Non-pigmented ciliary epithelial cell (primary cell): ENCODE data around the gene WLS.
"Not testable (repeated sequence)": the region's sequence is repeated elsewhere in the genome, so short reads cannot be mapped to it uniquely, and the experiment has no call there.

Experiments
- DNase-seq: peaks from one replicate; pipeline ENCODE4 v3.0.0-alpha.2; 2010; ENCODE audit warnings: low read depth

The WLS gene

DNA sequence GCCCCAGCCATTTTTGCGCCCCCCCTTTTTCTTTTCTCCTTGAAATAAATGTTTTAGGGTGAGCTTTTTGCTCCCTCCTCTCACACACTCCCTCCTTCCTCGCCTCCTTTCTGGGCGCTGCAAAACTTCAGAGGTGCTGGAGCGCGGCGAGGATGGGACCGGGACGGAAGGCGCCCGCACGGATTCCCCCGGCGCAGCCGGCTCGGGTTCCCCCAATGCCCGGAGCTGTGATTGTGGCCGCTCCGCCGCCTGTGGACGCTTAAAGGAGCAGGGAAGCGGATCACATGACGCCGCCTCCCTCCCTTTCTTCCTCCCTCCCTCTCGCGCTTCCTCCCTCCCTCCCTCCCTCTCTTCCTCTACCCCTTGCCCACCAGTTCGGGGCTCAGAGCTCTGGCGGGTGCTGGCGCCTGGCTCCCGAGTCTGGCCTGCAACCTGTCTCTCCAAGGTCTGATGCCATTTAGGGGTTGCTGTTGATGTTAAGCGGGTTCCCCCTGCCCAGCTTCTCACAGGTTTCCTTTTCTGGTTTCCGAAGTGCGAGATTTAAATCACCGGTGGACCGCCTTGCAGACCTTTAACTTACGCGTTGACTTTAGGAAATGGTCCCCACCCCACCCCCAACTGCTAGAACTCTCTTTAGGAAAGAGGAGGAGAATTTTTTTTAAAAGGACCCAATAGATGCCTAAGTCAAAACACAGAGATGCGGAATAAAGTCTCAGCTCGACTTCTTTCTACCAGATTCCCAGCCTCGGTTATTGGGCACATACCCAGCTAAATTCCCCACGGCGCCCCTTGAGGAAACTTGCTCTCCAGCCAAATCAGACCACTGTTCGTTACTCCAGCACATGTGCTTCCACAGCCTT, at the start of gene WLS:
TSS of gene WLS (minus strand) at position 235 of the 860 bp plus-strand sequence. CDS start at position 11, 224 bp downstream.
- DNase-seq: no peak

GRCh38 chr1:68280286-68280685, 48.0 kb upstream of the WLS start:
- DNase-seq: no peak

GRCh38 chr1:68279846-68280245, 47.5 kb upstream of the WLS start:
- DNase-seq: no peak

DNA sequence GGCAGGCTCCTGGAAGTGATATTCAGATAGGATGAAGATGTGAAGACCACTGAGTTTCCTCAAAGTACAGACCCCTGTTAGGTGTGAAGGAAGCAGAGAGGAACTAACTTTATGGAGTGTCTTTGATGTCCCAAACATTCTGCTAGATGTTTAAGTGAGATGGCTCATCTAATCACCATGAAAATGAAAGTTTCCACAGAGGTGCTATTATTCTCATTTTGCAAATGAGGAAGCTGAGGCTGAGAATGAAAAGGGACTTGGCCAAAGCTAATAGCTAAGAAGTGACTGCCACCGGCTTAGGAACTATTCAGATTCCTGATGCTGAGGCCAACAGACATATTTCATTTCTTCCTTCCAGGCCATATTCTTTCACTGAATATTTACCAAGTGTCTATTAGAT, 45.9 kb upstream of the WLS start:
- DNase-seq: no peak

DNA sequence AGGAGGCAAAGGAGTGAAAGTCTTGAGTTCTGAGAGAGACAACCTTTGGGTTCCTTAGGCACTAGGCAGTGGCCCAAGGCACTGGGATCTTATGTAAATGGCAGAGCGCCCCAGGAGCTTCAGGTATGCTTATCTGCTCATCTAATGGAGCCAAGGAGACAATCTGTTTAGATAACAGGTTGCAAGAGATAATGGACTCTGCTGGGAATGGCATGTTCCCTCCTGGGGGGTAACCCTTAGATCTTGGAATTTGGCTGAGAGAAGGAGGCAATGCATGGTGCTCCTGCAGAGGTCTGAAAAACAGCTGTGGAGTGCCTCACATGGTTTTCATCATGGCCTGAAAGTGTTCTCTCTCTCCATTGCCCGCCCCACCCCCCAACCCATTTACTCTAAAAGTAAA, 44.1 kb upstream of the WLS start:
- DNase-seq: no peak

DNA sequence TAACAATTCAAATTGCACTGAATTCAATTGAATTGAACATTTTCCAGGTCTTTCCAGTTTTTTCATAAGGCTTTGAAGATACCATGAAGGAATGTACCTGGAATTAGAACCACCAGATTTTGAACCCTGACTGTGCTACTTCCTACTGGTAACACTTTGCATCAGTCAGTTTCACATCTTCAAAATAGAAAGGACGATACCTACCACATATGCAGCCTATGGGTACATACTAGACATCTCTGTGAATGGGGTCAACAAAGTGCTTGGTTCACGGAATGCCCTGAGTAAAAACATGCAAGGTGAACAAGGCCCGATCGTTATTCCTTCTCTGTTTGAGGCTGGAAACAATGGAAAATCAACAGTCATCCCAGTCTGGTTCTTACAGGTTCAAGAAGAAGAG, 41.2 kb upstream of the WLS start:
- DNase-seq: no peak

- no peak for DNase-seq
Observed at GRCh38 chr1:68271596-68271995, 39.3 kb upstream of the WLS start.

DNA sequence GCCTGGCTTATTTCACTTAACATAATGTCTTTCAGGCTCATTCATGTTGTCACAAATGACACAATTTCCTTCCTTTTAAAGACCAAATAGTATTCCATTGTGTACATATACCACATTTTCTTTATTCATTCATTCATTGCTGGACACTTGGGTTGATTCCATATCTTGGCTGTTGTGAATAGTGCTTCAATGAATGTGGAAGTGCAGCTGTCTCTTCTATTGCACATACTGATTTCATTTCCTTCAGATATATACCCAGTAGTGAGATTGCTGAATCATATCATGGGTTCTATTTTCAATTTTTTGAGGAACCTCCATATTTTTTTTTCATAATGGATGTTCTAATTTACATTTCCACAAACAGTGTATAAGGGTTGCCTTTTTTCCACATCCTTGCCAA, 38.6 kb upstream of the WLS start:
- no peak for DNase-seq

DNA sequence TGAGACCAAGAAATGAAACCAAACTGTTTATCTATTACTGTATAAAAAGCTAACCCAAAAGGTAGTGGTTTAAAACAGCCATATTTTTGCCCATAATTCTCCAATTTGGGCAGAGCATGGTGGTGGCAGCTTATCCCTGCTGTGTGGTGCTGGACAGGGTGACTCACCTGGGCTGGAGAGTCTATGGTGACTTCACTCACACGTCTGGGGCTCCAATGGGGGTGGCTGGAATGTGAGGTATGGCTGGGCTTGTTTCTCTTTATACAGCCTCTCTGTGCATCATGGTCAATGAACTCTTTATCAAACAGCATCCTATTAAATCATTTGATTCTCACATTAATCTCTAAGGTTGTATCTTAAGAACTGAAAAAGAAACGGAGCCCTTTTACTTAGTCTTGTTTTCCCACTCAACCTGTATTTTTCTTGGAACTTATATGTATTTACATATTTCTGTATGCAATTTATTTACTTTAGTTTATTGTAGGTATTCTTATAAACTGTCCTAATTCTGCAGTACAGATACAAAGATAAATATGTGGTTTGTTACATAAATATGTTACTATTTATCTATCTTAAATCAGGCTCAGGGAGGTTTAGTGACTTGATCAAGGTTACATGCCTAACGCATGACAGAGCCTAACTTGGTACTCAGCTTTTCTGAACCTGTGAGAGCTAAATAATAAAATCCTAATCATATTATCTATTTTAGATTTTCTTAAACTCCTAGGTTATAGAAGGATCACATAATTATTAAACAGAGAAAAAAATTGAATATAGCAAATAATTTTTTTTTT, 37.5 kb upstream of the WLS start:
- DNase-seq: no peak

GRCh38 chr1:68268896-68269483, 36.7 kb upstream of the WLS start:
- DNase-seq: no peak

GRCh38 chr1:68256824-68257223, 24.5 kb upstream of the WLS start:
- not testable (repeated sequence) for DNase-seq

- no peak for DNase-seq
Observed at GRCh38 chr1:68255301-68255700, 23.0 kb upstream of the WLS start.

GRCh38 chr1:68254667-68255226, 22.4 kb upstream of the WLS start:
- no peak for DNase-seq

DNA sequence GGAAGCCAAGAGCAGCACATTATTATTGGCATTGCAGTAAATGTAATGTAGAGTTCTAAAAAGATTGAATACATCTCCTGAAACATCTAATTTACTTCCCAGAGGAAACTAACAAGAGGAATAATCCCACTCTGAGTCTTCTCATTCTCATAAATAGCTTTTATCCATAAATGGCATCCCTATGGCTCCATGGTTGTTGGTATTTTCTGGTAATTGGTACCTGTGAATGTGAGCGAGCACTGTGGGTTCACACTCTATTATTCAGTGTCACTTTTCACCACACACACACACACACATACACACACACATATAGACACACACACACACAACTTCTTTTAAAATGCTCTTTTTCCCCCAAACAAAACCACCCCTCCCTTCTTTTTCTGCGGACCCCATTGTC, 4.7 kb upstream of the WLS start:
- no peak for DNase-seq

DNA sequence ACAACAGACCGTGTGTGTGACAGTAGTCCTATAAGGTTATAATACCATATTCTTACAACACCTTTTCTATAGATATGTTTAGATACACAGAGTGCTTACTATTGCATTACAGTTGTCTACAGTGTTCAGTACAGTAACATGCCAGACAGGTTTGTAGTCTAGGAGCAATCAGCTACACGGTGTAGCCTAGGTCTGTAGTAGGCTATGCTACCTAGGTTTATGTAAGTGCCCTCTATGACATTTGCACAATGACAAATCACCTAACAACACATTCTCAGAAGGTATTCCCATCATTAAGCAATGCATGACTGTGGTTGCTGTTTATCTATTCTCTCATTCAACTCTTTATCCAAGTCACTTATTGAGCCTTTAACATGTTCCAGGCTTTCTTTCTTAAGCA, 1.8 kb upstream of the WLS start:
- DNase-seq: no peak

GRCh38 chr1:68233202-68233601, 879 bp upstream of the WLS start:
- no peak for DNase-seq

GRCh38 chr1:68231627-68232288, 565 bp downstream of the WLS start:
- DNase-seq: no peak

DNA sequence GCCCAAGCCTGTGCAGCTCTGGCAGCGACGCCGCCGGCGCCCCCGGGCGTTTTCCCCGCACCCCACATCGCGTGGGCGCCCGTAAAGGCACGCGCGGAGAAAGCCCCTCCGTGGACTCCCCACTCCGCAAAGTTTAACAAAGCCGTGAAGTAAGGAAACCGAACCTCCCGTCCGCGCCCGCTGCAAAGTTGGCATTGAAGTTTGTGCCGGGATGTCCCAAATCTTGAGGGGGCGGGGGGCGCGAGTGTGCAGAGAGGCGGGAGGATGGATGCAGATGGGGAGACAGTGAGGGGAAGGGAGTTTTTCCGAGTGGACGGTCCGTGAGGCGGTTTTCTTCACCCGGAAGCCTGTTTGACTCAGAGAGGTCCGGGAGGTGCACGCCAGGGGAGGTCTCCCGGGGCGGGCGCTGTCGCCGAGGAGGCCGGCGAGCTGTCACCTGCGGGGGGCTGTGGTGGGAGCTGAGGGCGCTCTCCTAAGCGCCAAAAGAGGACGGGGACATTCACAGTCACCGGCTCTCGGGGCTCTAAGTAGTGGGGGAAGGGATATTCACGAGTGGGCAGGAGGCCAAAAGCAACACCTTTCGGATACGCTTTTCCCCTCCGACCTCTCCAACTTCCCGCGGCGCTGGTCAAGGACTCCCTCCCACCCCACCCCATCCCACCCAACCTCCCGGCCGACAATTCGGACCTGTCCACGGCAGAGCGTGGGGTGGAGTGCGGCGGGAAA, 1.3 kb downstream of the WLS start:
- no peak for DNase-seq

- DNase-seq: no peak
Observed at GRCh38 chr1:68230484-68230802, 1.9 kb downstream of the WLS start.

GRCh38 chr1:68229650-68230483, 2.5 kb downstream of the WLS start:
- DNase-seq: no peak

GRCh38 chr1:68228851-68229250, 3.5 kb downstream of the WLS start:
- no peak for DNase-seq
